Measurements from ENCODE around the gene OPCML. TPM values are rescaled to one million over a fixed set of nuclear protein-coding genes. Genes with fewer than 3 reads are reported as not detected.

OPCML gene
- total and polyA plus RNA-seq, 7 donors: 0.01 to 0.80 (median 0.07) TPM; not detected in 4

- Histone ChIP-seq H3K36me3 (ENCODE audit: insufficient read depth in 1 of 2, low read depth in 1 of 2) (no peaks in the 10 kb centered on the region), H3K9me3 (no peaks in the 10 kb centered on the region), H3K4me3 (no peak overlapping the region), H3K27me3 (ENCODE audit: insufficient read depth in 3 of 3, low read length in 2 of 3) (no peaks in the 10 kb centered on the region), H3K4me1 (no peaks in the 10 kb centered on the region), H3K27ac (no peak overlapping the region)
- intact Hi-C loops (cut with DNase I): no loop called here
- DNase-seq (no peak), ATAC-seq (no peak)
- TF ChIP-seq CTCF (IDR thresholded peaks at IDR 0.05): no peak
- WGBS, 3 donors: 31 to 43% (median 33%) methylated on average over 6 of the region's 6 CpGs
Observed at GRCh38 chr11:132886335-132886734, 646.0 kb downstream of the OPCML start.

GRCh38 chr11:132883241-132883640 lies 649.1 kb downstream of the OPCML start:
- intact Hi-C loops (cut with DNase I): no loop called here
- Histone ChIP-seq H3K27ac (no peak overlapping the region), H3K4me1 (no peaks in the 10 kb centered on the region), H3K4me3 (no peak overlapping the region), H3K36me3 (ENCODE audit: insufficient read depth in 1 of 2, low read depth in 1 of 2) (no peaks in the 10 kb centered on the region), H3K9me3 (no peaks in the 10 kb centered on the region), H3K27me3 (ENCODE audit: insufficient read depth in 3 of 3, low read length in 2 of 3) (no peaks in the 10 kb centered on the region)
- WGBS, 3 donors: 92 to 95% (median 93%) methylated on average over 3 of the region's 3 CpGs
- ATAC-seq (no peak), DNase-seq (no peak)
- TF ChIP-seq CTCF (IDR thresholded peaks at IDR 0.05): no peak

- Histone ChIP-seq H3K36me3 (ENCODE audit: insufficient read depth in 1 of 2, low read depth in 1 of 2) (no peaks in the 10 kb centered on the region), H3K4me3 (no peak overlapping the region), H3K27ac (no peak overlapping the region), H3K4me1 (no peaks in the 10 kb centered on the region), H3K9me3 (no peaks in the 10 kb centered on the region), H3K27me3 (ENCODE audit: insufficient read depth in 3 of 3, low read length in 2 of 3) (no peaks in the 10 kb centered on the region)
- DNase-seq: no peak
- no peak for TF ChIP-seq CTCF (IDR thresholded peaks at IDR 0.05)
- WGBS, 3 donors: 63 to 78% (median 77%) methylated on average over 3 of the region's 3 CpGs
- ATAC-seq: no peak
- intact Hi-C loops (cut with DNase I): no loop called here
Observed at GRCh38 chr11:132881622-132882021, 650.7 kb downstream of the OPCML start.

GRCh38 chr11:132878111-132878510 lies 654.2 kb downstream of the OPCML start:
- no peaks in the 10 kb centered on the region for H3K4me1 ChIP-seq
- ATAC-seq: no peak
- DNase-seq: no peak
- no peak overlapping the region for H3K27ac ChIP-seq
- 83 to 92% (median 83%) methylated on average over 5 of the region's 5 CpGs for WGBS, 3 donors
- TF ChIP-seq CTCF (IDR thresholded peaks at IDR 0.05): no peak
- no peaks in the 10 kb centered on the region for H3K36me3 ChIP-seq (ENCODE audit: insufficient read depth in 1 of 2, low read depth in 1 of 2)
- no peaks in the 10 kb centered on the region for H3K9me3 ChIP-seq
- H3K27me3 ChIP-seq (ENCODE audit: insufficient read depth in 3 of 3, low read length in 2 of 3): no peaks in the 10 kb centered on the region
- intact Hi-C loops (cut with DNase I): no loop called here
- H3K4me3 ChIP-seq: no peak overlapping the region

GRCh38 chr11:132876705-132877104 lies 655.6 kb downstream of the OPCML start:
- no peaks in the 10 kb centered on the region for H3K4me1 ChIP-seq
- H3K4me3 ChIP-seq: no peak overlapping the region
- no peak overlapping the region for H3K27ac ChIP-seq
- intact Hi-C loops (cut with DNase I): no loop called here
- DNase-seq (no peak), ATAC-seq (no peak)
- H3K9me3 ChIP-seq: no peaks in the 10 kb centered on the region
- H3K27me3 ChIP-seq (ENCODE audit: insufficient read depth in 3 of 3, low read length in 2 of 3): no peaks in the 10 kb centered on the region
- 87 to 90% (median 89%) methylated on average over 6 of the region's 6 CpGs for WGBS, 3 donors
- no peaks in the 10 kb centered on the region for H3K36me3 ChIP-seq (ENCODE audit: insufficient read depth in 1 of 2, low read depth in 1 of 2)
- no peak for TF ChIP-seq CTCF (IDR thresholded peaks at IDR 0.05)

Data from psoas muscle (tissue), 8 donors.